IPS-NIHi7 (cell line): ENCODE data around the gene LSM14A.
"Not testable (repeated sequence)": the region's sequence is repeated elsewhere in the genome, so short reads cannot be mapped to it uniquely, and the experiment has no call there.

Experiments used
- DNase-seq: peaks from one replicate; pipeline ENCODE4 v3.0.0; 2012; ENCODE audit warnings: mixed read lengths; ENCODE audit errors: extremely low spot score

Gene LSM14A

DNA sequence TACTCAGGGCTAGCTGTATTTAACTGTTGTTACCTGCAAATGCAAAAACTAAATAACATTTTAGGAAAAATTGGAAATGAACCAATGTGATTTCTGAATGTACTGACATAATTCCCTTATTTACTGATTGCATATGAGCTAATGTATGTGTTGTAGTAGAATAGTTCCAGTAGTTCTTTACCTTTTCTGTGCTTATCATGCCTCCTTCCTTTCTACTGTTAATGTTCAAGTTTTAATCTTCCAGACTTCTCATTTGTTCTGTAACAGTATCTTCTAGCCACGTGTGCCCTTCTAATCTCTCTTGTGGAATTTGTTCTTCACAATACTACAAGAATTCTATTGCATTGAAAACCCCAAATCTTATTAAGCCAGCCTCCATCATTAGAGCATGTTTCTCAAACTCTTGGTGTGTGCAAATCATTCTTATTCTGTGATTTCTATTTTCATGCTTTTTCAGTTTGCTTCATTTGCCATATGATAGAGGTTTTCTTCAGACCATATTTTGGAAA is 17.7 kb downstream of the LSM14A start:
- DNase-seq: no peak

DNA sequence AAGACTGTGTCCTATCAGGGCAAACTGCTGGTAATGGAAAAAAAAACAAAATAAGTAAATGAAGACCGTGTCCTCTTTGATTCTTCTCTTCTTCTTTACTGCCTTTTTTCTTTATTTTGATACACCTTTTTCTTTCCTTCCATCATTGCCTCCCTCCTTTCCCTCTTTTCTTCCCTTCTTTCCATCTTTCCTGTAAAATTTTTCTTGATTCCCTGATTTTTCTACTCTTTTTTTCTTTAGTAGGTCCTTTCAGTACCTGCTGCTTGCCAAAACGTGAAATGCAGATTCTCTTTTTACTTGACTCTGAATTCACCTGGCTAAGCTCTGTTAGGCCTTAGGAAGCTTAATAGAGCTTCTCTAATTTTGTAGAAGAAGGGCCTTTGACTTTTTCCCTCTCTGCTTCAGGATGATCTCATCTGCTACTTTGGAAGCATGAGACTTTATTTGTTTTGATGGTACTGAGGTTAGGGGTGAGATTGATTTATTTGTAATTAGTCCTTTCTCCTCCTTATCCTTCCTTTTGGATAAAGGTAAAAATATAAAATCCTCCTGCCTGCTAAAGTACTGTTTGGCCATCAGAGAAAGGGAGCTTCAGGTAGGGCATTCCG is 19.2 kb downstream of the LSM14A start:
- no peak for DNase-seq

DNA sequence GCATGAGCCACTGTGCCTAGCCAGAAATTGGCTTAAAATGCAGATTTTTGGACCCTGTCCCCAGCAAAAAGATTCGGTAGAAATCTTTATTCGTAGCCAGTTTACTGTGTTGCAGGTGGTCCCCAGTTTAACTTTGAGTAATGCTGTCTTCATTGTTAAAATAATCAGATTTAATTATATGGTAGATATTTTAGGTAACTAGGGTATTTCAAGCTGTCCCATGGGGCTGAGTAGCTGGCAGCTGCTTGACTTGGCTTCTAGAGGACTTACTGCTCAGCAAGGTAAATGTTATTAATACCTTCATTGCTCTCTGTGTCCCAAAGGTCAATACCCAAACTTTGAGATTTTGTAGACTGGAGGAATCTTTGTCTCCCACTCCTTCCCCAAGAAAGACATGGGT is 21.1 kb downstream of the LSM14A start:
- DNase-seq: no peak

DNA sequence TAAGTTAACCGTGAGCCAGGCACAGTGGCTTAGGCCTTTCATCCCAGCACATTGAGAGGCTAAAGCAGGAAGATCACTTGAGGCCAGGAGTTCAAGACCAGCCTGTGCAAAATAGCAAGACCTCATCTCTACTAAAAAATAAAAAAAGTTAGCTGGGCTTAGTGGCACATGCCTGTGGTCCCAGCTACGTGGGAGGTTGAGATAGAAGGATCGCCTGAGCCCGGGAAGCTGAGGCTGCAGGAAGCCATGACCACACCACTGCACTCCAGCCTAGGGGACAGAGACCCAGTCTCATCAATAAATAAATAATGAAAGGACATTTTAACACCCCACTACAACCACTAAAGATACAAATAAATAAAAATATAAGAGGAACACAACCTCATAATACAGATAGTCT is 21.6 kb downstream of the LSM14A start:
- DNase-seq: no peak

DNA sequence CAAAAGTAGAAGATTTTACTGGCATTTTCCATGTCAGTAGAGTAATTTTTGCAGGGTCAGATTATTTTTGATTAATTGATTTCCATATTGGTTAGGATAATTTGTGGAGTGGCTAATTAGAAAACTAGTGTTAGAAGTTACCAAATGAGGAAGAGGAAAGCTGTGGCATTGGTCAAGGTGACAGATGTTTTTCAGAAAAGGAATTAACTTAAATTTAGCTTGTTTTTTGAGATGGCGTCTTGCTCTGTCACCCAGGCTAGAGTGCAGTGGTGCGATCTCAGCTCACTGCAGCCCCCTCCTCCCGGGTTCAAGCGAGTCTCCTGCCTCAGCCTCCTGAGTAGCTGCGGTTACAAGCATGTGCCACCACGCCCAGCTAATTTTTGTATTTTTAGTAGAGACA is 28.8 kb downstream of the LSM14A start:
- no peak for DNase-seq

DNA sequence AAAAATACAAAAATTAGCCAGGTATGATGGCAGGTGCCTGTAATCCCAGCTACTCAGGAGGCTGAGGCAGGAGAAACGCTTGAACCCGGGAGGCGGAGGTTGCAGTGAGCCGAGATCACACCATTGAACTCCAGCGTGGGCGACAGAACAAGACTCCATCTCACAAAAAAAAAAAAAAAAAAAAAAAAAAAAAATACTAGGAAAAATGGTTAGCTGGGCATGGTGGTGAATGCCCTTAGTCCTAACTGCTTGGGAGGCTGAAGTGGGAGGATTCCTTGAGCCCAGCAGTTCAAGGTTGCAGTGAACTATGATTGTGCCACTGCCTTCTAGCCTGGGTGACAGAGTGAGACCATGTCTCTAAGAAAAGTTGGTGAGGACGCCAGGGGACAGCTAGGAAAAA is 33.0 kb downstream of the LSM14A start:
- not testable (repeated sequence) for DNase-seq

DNA sequence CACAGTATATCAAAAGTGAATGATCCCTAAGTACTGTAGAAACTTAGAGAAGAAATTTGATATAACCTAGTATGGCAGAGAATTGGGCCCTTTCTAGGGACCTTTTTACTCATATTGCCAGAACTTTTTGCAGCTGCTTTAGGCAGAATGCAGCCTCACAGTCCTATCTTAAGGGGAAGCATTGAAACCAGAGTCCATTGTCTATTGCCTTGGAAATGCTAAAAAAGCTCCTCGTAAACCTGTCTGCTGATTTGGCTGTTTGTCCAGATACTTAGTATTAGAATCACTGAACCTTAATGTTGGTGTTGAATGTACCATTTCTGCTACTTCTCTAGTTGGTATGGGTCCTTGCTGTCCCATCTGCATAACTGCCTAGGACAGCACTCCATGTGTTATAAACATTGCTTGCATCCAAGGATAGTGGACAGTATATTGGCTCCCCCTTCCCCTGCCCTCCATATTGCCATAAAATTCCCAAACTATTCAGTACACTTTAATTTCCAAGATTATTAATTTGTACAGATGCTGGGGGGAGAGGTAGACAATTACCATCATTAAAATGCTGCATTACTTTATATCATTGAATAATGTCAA is 36.1 kb downstream of the LSM14A start:
- no peak for DNase-seq

DNA sequence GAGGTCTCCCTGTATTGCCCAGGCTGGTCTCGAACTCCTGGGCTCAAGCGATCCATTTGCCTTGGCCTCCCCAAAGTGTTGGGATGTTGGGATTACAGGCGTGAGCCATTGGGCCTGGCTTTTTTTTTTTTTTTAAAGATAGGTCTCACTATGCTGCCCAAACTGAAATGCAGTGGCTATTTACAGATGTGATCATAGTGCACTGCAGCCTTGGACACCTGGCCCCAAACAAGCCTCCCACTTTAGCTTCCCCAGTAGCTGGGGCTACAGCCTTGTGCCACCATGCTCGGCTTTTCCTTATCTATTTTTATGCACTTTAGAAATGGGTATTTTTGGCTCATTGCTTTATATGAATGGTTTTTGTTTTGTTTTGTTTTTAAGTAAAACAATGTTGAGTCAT is 37.4 kb downstream of the LSM14A start:
- DNase-seq: no peak

DNA sequence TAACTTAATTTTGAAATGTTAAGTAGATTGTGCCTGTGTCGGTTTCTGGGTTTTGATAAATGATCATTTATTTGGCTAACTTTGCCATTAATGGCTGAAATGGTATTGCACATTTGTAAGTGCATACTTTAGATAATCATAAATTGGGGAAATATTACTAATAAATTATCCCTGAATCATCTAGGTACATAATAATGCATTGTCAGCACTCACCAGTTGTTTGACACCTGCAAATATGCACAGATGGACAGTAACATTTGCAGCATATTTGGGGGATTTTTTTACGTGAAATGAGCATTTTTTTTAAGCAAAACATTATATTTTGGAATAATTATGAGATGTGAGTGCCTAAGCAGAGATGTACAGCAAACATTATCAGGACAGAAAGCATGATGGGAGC is 41.0 kb downstream of the LSM14A start:
- DNase-seq: no peak

DNA sequence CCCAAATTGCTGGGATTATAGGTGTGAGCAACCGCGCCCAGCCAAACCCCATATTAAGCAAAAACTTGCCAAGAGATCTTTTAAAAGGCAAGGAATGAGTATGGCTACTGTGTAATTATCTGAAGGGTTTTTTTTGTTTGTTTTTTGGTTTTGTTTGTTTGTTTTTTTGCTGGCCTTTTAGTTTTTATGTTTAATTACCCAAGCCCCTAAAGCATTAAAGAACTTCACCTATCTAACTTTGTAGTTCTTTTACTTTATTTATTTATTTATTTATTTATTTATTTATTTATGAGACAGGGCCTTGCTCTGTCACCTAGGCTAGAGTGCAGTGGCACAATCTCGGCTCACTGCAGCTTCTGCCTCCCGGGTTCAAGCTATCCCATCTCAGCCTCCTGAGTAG is 41.7 kb downstream of the LSM14A start:
- DNase-seq: no peak

DNA sequence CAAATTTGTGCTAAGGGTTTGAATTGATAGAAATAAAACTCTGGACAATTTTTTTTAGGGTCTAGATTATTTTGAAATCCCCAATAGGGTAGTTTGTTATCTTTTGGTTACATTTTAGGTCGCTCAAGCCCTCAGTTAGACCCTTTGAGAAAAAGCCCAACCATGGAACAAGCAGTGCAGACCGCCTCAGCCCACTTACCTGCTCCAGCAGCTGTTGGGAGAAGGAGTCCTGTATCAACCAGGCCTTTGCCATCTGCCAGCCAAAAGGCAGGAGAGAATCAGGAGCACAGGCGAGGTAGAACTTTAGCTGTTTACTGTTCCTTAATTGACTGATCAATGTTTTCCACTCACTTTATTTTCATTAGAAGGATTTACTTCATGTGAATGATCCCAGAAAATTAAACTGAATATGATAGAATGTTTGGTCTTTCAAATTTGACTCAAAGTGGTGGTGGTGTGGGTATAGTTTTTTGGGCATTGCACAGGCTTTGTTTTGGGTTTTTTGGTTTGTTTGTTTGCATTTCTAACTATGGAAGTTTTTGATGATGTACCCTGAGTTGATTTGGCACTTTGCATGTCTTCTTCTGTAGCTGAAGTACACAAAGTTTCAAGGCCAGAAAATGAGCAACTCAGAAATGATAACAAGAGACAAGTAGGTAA is 42.8 kb downstream of the LSM14A start:
- DNase-seq: no peak

DNA sequence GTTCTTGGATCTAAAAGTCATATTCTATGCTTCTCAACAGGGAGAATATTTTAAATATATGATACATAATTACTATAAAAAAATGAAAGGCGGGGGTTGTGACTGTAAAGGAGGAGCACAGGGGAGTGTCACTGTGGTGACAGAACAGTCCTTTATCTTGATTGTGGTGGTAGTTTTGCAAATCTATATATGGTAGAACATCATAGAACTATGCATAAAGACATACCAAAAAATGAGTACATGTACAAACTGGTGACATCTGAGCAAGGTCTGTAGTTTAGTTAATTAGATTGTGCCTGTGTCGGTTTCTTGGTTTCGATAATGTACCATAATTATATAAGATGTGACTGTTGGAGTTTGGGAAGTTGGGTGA is 43.3 kb downstream of the LSM14A start:
- DNase-seq: no peak

DNA sequence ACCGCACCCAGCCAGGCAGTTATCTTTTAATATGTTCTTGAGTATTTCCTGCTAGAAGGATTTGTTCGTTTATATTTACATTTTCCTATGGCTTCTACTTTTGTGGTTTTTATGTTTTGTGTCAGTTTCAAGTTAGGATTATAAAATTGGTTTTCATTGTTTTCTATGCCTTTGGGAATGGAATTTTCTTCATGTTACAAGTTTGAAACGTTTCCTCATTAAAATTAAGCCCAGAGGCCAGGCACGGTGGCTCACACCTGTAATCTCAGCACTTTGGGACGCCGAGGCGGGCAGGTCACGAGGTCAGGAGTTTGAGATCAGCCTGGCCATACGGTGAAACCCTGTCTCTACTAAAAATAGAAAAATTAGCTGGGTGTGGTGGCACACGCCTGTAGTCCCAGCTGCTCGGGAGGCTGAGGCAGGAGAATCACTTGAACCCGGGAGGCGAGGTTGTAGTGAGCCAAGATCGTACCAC is 44.5 kb downstream of the LSM14A start:
- DNase-seq: not testable (repeated sequence)

DNA sequence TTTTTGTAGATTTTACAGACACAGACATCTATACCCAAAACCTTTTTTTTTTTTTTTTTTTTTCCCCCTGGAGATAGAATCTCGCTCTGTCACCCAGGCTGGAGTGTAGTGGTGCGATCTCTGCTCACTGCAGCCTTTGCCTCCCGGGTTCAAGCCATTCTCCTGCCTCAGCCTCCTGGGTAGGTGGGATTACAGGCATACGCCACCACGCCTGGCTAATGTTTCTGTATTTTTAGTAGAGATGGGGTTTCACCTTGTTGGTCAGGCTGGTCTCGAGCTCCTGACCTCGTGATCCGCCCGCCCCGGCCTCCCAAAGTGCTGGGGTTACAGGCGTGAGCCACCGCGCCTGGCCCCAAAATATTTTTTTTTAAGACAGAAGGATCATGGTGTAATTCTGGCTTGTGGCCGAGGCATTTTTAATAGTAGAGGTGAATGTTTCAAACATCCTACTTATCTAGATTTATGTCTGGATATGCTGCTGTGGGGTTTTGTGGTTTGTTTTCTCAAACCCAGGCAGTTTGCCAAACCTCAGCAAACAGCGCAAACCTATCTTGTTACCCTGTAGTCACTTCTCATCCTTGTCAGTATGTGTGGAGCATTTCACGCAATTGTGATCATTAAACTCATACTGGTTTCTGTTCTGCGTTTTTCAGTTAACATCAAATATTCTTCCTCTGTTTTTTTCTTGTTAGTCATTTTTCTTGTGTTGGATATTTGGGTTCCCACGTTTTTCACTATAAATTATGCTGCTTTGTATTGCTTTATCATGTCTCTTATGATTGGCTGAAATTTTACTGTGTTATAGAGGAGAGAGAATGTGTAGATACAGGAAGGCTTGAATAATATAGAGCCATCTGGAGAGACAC is 45.9 kb downstream of the LSM14A start:
- no peak for DNase-seq

DNA sequence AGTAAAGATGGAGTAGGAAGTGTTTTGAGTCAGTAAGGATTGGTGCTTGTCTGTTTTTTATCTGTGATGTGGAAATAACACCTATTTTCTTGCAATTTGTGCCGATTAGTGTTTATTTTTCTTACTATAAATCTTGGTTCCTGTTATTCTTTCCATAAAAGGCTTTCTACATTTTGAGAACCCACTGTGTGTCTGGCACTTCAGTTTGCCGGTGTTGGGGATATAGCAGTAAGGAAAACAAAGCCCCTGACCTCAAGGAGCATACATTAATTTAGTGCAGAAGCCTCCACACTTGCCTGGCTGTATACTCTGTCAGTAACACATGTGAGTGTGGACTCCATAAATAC is 46.5 kb downstream of the LSM14A start:
- no peak for DNase-seq

DNA sequence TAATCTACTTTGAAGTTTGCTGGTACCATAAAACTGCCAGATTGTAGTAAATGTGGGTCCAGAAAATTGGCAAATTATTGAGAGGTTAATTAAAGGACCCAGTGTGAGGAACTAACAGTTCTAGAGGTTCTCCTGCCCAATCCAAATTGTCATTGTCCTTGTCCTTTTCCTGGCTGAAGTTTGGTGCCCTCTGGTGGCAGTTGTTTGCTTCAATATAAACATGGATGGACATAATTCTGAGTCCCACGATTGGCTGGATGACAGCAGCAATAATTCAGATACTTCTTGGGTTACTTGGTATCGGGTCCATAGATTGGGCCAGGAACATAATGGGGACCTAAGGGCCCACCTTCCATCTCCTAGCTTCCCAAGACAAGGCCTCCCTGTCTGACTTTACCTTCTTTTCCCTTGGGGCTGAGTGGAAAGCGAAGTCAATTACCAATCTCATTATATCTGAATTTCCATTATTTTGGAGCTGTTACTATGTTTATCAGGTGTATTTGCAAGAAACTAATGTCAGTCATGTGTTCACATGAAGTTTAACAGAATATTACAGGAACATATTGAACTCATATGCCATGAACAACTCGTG is 48.3 kb downstream of the LSM14A start:
- peak; percentile 50 for DNase-seq

DNA sequence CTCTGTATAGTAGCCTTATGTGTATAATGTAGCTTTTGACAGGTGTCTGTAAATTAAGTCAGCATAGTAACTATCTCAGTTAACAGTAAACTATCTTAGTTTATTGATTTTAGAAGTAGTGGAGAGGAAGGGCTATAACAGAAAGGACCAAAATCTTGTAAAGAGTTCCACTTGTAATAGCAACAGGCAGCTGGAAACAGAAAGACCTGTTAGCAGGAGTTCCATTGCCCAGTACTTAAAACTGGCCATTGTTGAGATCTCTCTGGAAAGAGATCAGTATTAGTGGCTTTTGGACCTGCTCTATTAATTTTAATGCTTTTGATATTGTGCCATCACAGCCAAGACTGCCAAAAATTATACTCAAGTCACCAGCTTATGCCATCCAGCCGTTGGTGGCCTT is 50.1 kb downstream of the LSM14A start:
- no peak for DNase-seq

DNA sequence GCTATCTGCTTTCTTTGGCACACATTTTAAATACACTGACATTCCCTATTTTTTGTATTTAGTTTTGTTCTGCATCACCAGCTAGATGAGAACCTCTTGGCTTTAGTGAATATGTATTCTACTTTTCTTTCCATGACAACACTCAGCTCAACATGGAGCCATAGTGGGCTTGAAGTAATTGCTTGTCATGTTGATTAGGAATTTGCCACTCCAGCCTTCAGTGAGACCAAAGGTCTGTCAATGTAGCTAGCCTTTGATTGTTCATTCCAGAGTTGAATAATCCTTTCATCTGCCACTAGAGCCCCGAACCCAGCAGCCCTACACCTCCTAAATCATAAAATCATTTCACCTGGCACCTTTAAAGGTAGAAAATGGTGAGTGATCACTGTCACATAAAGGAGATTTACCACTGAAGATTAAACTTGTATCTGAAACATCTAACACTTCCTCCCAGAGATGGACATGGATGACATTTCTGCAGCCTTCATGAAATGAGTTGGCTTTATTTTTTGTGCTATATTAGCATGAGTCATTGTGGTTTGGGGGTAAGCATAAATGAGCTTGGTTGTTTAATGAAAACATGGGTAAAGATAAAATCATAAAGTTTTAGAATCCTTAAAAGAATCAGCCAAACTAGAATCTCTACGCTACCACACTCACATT is 52.8 kb downstream of the LSM14A start:
- DNase-seq: peak; percentile 35

DNA sequence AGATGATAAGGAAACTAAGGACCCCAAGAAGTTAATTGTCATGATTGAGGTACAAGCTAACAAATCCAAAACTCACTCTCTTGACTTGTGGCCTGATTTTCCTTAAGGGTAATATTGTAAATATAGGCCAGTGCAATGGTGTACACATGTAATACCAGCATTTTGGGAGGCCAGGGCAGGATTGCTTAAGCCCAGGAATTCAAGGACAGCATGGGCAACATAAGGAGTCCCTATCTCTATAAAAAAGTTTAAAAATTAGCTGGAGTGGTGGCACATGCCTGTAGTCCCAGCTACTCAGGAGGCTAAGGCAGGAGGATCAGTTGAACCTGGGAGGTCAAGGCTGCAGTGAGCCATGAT is 53.3 kb downstream of the LSM14A start:
- no peak for DNase-seq

DNA sequence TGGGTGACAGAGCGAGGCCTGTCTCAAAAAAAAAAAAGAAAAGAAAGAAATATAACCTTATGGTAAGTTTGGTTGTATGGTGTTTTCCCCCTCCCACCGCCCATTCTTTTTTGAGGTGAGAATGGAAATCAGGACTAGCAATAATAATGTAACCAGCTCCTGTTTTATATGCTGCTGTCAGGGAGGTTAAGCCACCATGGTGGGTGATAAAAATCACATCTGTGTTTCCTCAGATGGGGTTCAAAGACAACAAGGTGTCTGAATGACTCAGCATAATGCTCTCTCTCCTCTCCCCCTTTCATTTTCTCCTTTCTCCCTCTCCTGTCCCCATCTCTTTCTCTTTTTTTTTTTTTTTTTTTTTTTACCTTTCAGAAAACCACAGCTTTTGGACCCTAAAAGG is 53.7 kb downstream of the LSM14A start:
- DNase-seq: no peak

DNA sequence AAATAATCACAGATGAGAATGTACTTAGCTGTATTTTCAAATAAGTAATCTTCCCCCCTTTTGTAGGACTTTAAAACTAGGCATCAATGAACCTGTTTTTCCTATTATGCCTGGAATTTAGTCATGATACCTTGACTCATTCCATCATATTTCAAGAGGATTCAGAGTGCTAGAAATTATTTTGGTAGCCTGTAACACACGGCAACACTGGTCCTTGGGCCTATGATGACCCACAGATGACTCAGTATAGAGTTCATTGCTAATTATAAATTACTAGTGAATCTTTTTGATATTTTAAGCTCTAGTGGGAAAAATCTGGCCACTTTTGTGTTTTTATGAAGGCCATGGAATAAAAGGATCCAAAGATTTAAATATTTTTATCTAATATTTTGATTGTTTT is 56.0 kb downstream of the LSM14A start:
- DNase-seq: no peak

DNA sequence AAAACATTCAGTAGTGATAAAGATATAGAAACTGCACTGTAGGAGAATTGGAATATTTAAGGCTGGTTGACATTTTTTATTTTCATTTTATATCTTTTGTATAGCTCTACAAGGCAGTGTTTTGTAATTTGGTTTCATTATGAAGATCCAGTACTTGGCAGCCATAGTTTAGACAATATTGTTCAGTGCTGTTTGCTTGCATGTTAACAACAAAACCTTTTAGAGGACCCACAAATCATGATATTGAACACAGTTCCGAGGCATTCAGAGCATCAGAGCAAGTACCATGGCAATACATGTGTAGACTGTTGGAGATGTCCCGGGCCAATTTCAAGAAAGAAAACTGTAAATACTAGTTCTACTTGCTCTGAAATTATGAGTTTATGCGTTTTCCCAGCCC is 56.5 kb downstream of the LSM14A start:
- no peak for DNase-seq
